Astrocyte of the cerebellum (primary cell): ENCODE data around the gene CD6.

Source experiments
- DNase-seq: peaks from one replicate; pipeline ENCODE4 v3.0.0-alpha.2; 2011; ENCODE audit warnings: low read depth
- H3K4me3 ChIP-seq: 2 replicates; pipeline ENCODE4 v1.5.1; 2011; ENCODE audit warnings: mild to moderate bottlenecking, low read depth, low read length, moderate library complexity
- in situ Hi-C: cut with HindIII; loops from 2 replicates; pipeline ENCODE4 v1.10.0; 2017; ENCODE audit warnings: low sequenced_read_pairs
- TF ChIP-seq, protein P1 (sequence below): IDR thresholded peaks from 2 replicates; pipeline ENCODE4 v1.5.1; 2012; ENCODE audit warnings: low read length, low read depth, moderate library complexity, mild to moderate bottlenecking; ENCODE audit errors: missing control alignments

The CD6 gene

DNA sequence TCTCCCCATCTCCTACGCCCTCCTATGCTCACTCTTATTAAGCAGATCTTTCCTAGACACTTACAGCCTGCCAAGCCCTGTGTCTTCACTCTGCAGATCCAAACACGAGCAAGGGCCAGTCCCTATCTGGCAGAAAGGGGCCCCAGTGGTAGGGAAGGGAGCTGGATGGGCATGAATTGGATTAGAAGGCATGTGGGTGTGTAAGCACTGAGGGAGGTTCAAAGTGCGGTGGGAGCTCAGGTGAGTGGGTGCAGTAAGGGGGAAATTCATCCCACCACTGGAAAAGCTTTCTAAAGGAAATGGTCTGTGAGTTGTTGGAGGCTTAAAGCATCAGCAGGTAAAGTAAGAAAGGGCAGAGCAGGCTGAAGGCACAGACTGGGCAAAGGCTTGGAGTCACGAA is 41.7 kb upstream of the CD6 start:
- no peak for DNase-seq

DNA sequence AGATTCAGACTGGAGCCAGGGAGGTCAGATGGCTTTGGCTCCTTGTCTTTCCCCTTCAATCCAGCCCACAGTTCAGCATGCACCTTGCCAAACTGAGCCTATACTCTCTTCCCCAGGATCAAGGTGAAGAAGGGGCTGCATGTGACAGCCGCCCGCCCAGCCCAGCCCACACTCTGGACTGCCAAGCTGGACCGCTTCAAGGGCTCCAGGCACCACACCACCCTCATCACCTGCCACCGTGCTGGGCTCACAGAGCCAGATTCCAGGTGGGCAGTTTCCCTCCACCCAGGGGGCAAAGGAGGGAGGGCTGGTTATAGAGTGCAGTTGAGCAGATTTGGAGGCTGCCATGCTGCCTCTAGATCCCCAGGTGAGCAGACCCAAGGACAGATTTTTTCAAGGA is 41.1 kb upstream of the CD6 start:
- TF ChIP-seq, protein P1, sequence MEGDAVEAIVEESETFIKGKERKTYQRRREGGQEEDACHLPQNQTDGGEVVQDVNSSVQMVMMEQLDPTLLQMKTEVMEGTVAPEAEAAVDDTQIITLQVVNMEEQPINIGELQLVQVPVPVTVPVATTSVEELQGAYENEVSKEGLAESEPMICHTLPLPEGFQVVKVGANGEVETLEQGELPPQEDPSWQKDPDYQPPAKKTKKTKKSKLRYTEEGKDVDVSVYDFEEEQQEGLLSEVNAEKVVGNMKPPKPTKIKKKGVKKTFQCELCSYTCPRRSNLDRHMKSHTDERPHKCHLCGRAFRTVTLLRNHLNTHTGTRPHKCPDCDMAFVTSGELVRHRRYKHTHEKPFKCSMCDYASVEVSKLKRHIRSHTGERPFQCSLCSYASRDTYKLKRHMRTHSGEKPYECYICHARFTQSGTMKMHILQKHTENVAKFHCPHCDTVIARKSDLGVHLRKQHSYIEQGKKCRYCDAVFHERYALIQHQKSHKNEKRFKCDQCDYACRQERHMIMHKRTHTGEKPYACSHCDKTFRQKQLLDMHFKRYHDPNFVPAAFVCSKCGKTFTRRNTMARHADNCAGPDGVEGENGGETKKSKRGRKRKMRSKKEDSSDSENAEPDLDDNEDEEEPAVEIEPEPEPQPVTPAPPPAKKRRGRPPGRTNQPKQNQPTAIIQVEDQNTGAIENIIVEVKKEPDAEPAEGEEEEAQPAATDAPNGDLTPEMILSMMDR, result no peak
- in situ Hi-C loops, result no loop called here

More for the DNA sequence above, 41.7 kb upstream of the CD6 start:
- H3K4me3 ChIP-seq, result no peak overlapping the region
- in situ Hi-C loops, result no loop called here
- TF ChIP-seq, protein P1, result no peak

DNA sequence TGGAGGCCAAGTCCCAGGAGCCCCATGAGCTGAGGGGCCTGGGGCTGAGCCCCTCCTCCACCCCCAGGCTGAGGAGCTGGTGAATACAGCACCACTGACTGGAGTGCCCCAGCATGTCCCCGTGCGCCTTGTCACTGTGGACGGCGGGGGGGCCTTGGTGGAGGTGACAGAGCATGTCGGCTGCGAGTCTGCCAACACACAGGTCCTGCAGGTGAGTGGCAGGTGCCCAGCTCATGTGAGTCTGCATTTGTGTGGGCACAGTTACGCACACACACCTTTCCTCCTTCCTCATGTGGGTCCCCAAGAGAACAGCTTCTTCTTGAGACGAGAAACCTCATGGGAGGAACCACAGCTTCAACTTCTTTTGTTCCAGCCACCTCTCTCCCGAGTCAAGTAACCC is 39.6 kb upstream of the CD6 start:
- in situ Hi-C loops, result no loop called here
- no peak for DNase-seq
- no peak overlapping the region for H3K4me3 ChIP-seq
- TF ChIP-seq, protein P1, result no peak

More for the DNA sequence above, 41.1 kb upstream of the CD6 start:
- DNase-seq, result no peak
- H3K4me3 ChIP-seq, result no peak overlapping the region

DNA sequence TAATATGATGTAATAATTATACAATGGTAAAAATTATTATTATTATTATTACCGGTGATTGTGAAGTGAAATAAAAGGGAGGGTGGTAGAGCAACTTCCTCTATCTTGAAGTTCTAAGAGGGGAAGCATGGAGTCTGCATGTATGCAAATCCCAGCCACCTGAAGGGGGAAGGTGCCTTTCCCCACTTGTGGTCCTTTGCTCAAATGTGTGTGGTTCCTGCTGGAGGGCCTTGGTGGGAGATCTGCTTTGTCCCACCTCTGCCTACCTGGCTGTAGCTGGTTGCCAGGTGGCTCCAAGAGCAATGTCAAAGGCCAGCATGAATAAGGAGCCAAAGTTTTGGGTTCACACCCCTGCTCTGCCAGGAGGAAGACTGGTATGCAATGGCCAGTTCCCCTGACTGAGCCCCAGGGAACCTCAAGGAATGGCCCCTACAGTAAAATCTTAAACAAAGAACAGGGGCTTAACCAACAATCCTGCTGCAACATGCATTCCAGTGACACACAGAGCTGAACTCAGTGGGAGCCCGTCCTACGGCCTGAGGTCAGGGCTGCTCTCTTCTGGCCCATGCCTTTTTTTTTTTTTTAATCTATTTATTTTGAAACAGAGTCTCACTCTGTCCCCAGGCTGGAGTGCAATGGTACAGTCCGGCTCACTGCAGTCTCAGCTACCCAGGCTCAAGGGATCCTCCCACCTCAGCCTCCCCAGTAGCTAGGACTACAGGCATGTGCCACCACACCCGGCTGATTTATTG is 38.7 kb upstream of the CD6 start:
- DNase-seq, result no peak
- in situ Hi-C loops, result no loop called here
- TF ChIP-seq, protein P1, result no peak
- no peak overlapping the region for H3K4me3 ChIP-seq

DNA sequence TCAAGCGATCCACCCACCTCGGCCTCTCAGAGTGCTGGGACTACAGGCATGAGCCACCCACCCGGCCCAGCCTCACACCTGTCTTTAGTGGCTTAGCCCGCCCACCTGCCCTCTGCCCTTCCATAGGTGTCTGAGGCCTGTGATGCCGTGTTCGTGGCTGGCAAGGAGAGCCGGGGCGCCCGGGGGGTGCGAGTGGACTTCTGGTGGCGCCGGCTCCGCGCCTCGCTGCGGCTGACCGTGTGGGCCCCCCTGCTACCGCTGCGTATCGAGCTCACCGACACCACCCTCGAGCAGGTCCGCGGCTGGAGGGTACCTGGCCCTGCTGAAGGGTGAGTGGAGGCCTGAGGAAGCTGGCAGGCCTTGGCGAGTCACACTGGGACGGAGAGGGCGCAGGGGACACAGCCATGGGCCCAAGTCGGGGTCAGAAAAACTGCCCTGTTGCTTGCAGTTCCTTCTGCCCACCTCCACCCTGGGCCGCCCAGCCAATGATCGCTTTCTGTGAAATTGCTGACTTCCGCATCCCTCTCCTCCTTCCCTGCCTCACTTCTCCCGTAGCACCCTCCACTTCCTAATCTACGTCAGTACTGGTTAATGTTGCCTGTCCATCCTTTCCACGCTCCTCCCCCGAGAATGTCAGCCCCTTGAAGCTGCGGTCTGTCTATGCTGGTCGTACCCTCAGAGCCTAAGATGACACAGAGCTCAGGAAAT is 37.9 kb upstream of the CD6 start:
- no peak overlapping the region for H3K4me3 ChIP-seq
- TF ChIP-seq, protein P1, result no peak
- in situ Hi-C loops, result no loop called here
- DNase-seq, result no peak

DNA sequence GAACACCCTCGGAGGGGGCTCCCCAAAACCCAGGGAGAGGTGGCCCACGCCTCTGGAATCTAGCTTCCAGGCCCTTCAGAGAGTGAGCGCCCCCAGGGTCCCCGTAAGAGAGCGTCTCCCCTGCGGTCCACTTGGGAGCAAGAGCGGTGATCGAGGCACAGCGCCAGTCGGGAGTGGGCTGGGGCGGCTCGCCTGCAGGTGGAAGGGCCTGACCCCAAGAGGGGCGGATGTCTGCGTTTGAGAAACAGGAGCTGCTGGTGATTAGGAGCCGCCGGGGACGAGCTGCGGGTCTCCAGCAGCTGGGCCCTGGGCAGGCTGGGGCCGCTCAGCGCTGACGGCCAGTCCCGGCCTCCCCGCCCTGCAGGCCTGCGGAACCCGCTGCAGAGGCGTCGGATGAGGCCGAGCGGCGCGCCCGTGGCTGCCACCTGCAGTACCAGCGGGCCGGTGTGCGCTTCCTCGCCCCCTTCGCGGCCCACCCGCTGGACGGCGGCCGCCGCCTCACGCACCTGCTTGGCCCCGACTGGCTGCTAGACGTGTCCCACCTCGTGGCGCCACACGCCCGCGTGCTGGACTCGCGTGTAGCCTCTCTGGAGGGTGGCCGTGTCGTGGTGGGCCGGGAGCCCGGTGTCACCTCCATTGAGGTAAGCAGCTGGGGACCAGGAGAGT is 37.2 kb upstream of the CD6 start:
- DNase-seq, result no peak
- H3K4me3 ChIP-seq, result no peak overlapping the region
- in situ Hi-C loops, result no loop called here
- TF ChIP-seq, protein P1, result no peak
